H1 (cell line): ENCODE measurements around the gene MYH6. TPM values are rescaled to one million over a fixed set of nuclear protein-coding genes. Genes with fewer than 3 reads are reported as not detected.

Experiments
- CTCF ChIA-PET: fragments of 300-600 bp; sonication (Branson Sonifier 250); formaldehyde crosslinking; loops from one replicate; lab custom pipeline; 2021; ENCODE audit not compliant: partially characterized antibody; lab: Charles Lee
- POLR2A ChIA-PET: fragments of 300-600 bp; sonication (Branson Sonifier 250); formaldehyde crosslinking; loops from one replicate; lab custom pipeline; 2021; ENCODE audit warnings: inconsistent platforms; ENCODE audit not compliant: partially characterized antibody; lab: Charles Lee
- DNase-seq, 2 experiments: peaks; one replicate each; pipeline versions ENCODE4 v3.0.0 to v3.0.0-alpha.2; 2010 to 2022; ENCODE audit warnings: low spot score in 2 of 2, low read depth in 1 of 2, mixed read lengths in 1 of 2
- FAIRE-seq: peaks from 2 replicates; lab custom pipeline; 2011; peaks lifted over from hg19 to GRCh38; lab: Jason Lieb, UNC
- H2AFZ ChIP-seq: 2 replicates; pipeline ENCODE4 v1.8.1; 2012; ENCODE audit warnings: low read length, inconsistent platforms
- H2AK5ac ChIP-seq: 2 replicates; pipeline ENCODE4 v1.6.1; 2013; ENCODE audit warnings: low read depth, low read length
- H2BK120ac ChIP-seq: replicated peaks from 2 replicates; pipeline ENCODE3; 2013; ENCODE audit warnings: low read depth, low read length, inconsistent platforms
- H2BK12ac ChIP-seq: 2 replicates; pipeline ENCODE4 v1.6.1; 2013; ENCODE audit warnings: low read depth, low read length
- H2BK15ac ChIP-seq: 2 replicates; pipeline ENCODE4 v1.6.1; 2013; ENCODE audit warnings: low read length
- H2BK20ac ChIP-seq: 2 replicates; pipeline ENCODE4 v1.6.1; 2013; ENCODE audit warnings: low read length
- H2BK5ac ChIP-seq: 2 replicates; pipeline ENCODE4 v1.6.1; 2013; ENCODE audit warnings: low read depth, low read length
- H3K14ac ChIP-seq: 2 replicates; pipeline ENCODE4 v1.6.1; 2013; ENCODE audit warnings: inconsistent platforms; ENCODE audit not compliant: insufficient read length
- H3K18ac ChIP-seq: 2 replicates; pipeline ENCODE4 v1.6.1; 2013; ENCODE audit warnings: low read length; ENCODE audit errors: extremely low read depth
- H3K23ac ChIP-seq: 2 replicates; pipeline ENCODE4 v1.6.1; 2013; ENCODE audit warnings: inconsistent platforms; ENCODE audit not compliant: insufficient read length
- H3K23me2 ChIP-seq: 2 replicates; pipeline ENCODE4 v1.6.1; 2013; ENCODE audit warnings: low read depth, low read length
- H3K27ac ChIP-seq: 2 replicates; pipeline ENCODE4 v1.6.1; 2011; ENCODE audit warnings: low read depth, low read length, inconsistent platforms
- H3K27me3 ChIP-seq, 4 experiments: replicated peaks in 1 of 4; 1 replicate in 1 of 4; 2 replicates in 3 of 4; pipeline versions ENCODE4 v1.6.1 to v1.8.1; 2011 to 2013; ENCODE audit warnings: low read length in 3 of 4, mild to moderate bottlenecking in 3 of 4, inconsistent platforms in 2 of 4, mixed read lengths in 2 of 4, moderate library complexity in 1 of 4; ENCODE audit not compliant: control insufficient read depth in 3 of 4, insufficient read depth in 3 of 4; ENCODE audit errors: extremely low read depth in 1 of 4
- H3K36me3 ChIP-seq, 4 experiments: 2 replicates each; pipeline versions ENCODE4 v1.6.1 to v1.8.1; 2011 to 2013; ENCODE audit warnings: mild to moderate bottlenecking in 4 of 4, low read length in 3 of 4, moderate library complexity in 2 of 4, control low read depth in 1 of 4, inconsistent platforms in 1 of 4; ENCODE audit not compliant: insufficient read depth in 4 of 4, control insufficient read depth in 2 of 4
- H3K4ac ChIP-seq: replicated peaks from 2 replicates; pipeline ENCODE3; 2013; ENCODE audit warnings: low read length, low read depth, mixed read lengths, inconsistent platforms; ENCODE audit not compliant: insufficient read length
- H3K4me1 ChIP-seq, 4 experiments: replicated peaks in 1 of 4; 1 replicate in 1 of 4; 2 replicates in 3 of 4; pipeline versions ENCODE4 v1.6.1 to v1.8.1; 2011 to 2013; ENCODE audit warnings: low read length in 3 of 4, inconsistent platforms in 2 of 4, mixed read lengths in 1 of 4; ENCODE audit not compliant: insufficient read depth in 4 of 4, control insufficient read depth in 3 of 4
- H3K4me2 ChIP-seq, 2 experiments: 2 replicates each; pipeline versions ENCODE4 v1.6.1 to v1.8.1; 2011 to 2013; ENCODE audit warnings: low read depth in 2 of 2, low read length in 2 of 2, control low read depth in 1 of 2, inconsistent platforms in 1 of 2, mild to moderate bottlenecking in 1 of 2; ENCODE audit not compliant: insufficient read depth in 1 of 2
- H3K4me3 ChIP-seq, 4 experiments: fragments of 200-600, 300-600 bp in 1 of 4; sonication (generic), shearing (Covaris generic), sonication (Bioruptor Twin) in 1 of 4; 2 replicates each; pipeline versions ENCODE4 v1.5.1 to v1.8.1; 2011 to 2016; ENCODE audit warnings: low read length in 4 of 4, low read depth in 3 of 4, control low read depth in 2 of 4, inconsistent platforms in 2 of 4, mild to moderate bottlenecking in 2 of 4, mixed read lengths in 1 of 4, moderate library complexity in 1 of 4; ENCODE audit not compliant: insufficient read depth in 2 of 4; ENCODE audit errors: extremely low read depth in 1 of 4
- H3K56ac ChIP-seq: replicated peaks from 2 replicates; pipeline ENCODE3; 2013; ENCODE audit warnings: low read depth, mild to moderate bottlenecking, mixed read lengths, low read length, inconsistent platforms; ENCODE audit not compliant: insufficient read length
- H3K79me1 ChIP-seq: 2 replicates; pipeline ENCODE4 v1.6.1; 2013; ENCODE audit warnings: low read depth, low read length, control low read depth
- H3K79me2 ChIP-seq, 2 experiments: 2 replicates each; pipeline versions ENCODE4 v1.6.1 to v1.8.1; 2012 to 2013; ENCODE audit warnings: low read length in 2 of 2, mild to moderate bottlenecking in 2 of 2, inconsistent platforms in 1 of 2; ENCODE audit not compliant: insufficient read depth in 2 of 2, control insufficient read depth in 1 of 2
- H3K9ac ChIP-seq, 4 experiments: replicated peaks in 1 of 4; 1 replicate in 1 of 4; 2 replicates in 3 of 4; pipeline versions ENCODE4 v1.6.1 to v1.8.1; 2011 to 2013; ENCODE audit warnings: low read depth in 3 of 4, low read length in 3 of 4, control low read depth in 2 of 4, mild to moderate bottlenecking in 2 of 4, moderate library complexity in 2 of 4, inconsistent platforms in 1 of 4; ENCODE audit errors: extremely low read depth in 1 of 4
- H3K9me3 ChIP-seq, 2 experiments: 2 replicates each; pipeline versions ENCODE4 v1.6.1 to v1.8.1; 2012 to 2013; ENCODE audit warnings: mild to moderate bottlenecking in 2 of 2, moderate library complexity in 2 of 2, control low read depth in 1 of 2, inconsistent platforms in 1 of 2, low read depth in 1 of 2, low read length in 1 of 2, mixed read lengths in 1 of 2; ENCODE audit not compliant: insufficient read depth in 2 of 2
- H4K20me1 ChIP-seq, 2 experiments: replicated peaks in 1 of 2; 2 replicates each; pipeline versions ENCODE3 to v1.8.1; 2011 to 2013; ENCODE audit warnings: inconsistent platforms in 2 of 2, low read length in 2 of 2, mild to moderate bottlenecking in 1 of 2; ENCODE audit not compliant: insufficient read depth in 2 of 2, control insufficient read depth in 1 of 2
- H4K5ac ChIP-seq: 2 replicates; pipeline ENCODE4 v1.6.1; 2013; ENCODE audit warnings: low read length, low read depth, mixed read lengths, inconsistent platforms; ENCODE audit not compliant: insufficient read length
- H4K8ac ChIP-seq: 2 replicates; pipeline ENCODE4 v1.8.0; 2013; ENCODE audit warnings: mild to moderate bottlenecking, moderate library complexity, low read length, inconsistent platforms; ENCODE audit not compliant: insufficient read depth; ENCODE audit errors: extremely low read depth
- H4K91ac ChIP-seq: replicated peaks from 2 replicates; pipeline ENCODE3; 2013; ENCODE audit warnings: low read length, mixed read lengths, inconsistent platforms; ENCODE audit not compliant: insufficient read length
- BRCA1 ChIP-seq: IDR thresholded peaks from 2 replicates; pipeline ENCODE4 v1.6.1; 2012; ENCODE audit warnings: low read depth, low read length, improper control_type of control experiment
- EZH2 ChIP-seq: fragments of 200-600 bp; sonication (generic); IDR thresholded peaks from 2 replicates; pipeline ENCODE4 v1.7.1; 2012; ENCODE audit warnings: low read depth, mild to moderate bottlenecking, moderate library complexity, low read length, inconsistent platforms; ENCODE audit not compliant: severe bottlenecking
- GABPA ChIP-seq: IDR thresholded peaks from 2 replicates; pipeline ENCODE4 v1.6.1; 2011; ENCODE audit warnings: mild to moderate bottlenecking, low read length, moderate library complexity, borderline replicate concordance; ENCODE audit not compliant: insufficient read depth
- HDAC6 ChIP-seq: IDR thresholded peaks from one replicate; pipeline ENCODE4 v1.7.1; 2012; ENCODE audit warnings: low read depth, mild to moderate bottlenecking, inconsistent platforms, low read length, moderate library complexity
- KDM1A ChIP-seq: fragments of 200-600, 300-600 bp; sonication (generic); IDR thresholded peaks from 2 replicates; pipeline ENCODE4 v1.7.1; 2016; ENCODE audit warnings: mild to moderate bottlenecking, low read length, borderline replicate concordance
- POLR2AphosphoS5 ChIP-seq: IDR thresholded peaks from 2 replicates; pipeline ENCODE4 v1.6.1; 2011; ENCODE audit warnings: low read depth, low read length
- RNF2 ChIP-seq: fragments of 200-900, 300-1000 bp; sonication (generic); IDR thresholded peaks from 2 replicates; pipeline ENCODE4 v1.7.1; 2016; ENCODE audit warnings: borderline replicate concordance, low read depth, mild to moderate bottlenecking, antibody characterized with exemption, low read length; ENCODE audit not compliant: poor library complexity, severe bottlenecking; ENCODE audit errors: missing control alignments
- SAP30 ChIP-seq: fragments of 300-600 bp; sonication (generic); IDR thresholded peaks from 2 replicates; pipeline ENCODE4 v1.7.1; 2012; ENCODE audit warnings: low read length, moderate library complexity, mild to moderate bottlenecking, inconsistent platforms; ENCODE audit not compliant: insufficient read depth, insufficient replicate concordance
- SUZ12 ChIP-seq: fragments of 200-600 bp; sonication (generic); IDR thresholded peaks from 2 replicates; pipeline ENCODE4 v1.6.1; 2012; ENCODE audit warnings: mild to moderate bottlenecking, inconsistent platforms, low read length, moderate library complexity, mixed read lengths
- TAF7 ChIP-seq: optimal IDR thresholded peaks from 2 replicates; pipeline ENCODE3; 2011; ENCODE audit warnings: low read depth, mild to moderate bottlenecking, inconsistent platforms, low read length, moderate library complexity, borderline replicate concordance
- YY1 ChIP-seq: IDR thresholded peaks from 2 replicates; pipeline ENCODE4 v1.6.1; 2011; ENCODE audit warnings: low read depth, mild to moderate bottlenecking, low read length
- WGBS, 2 experiments: shearing (Covaris generic) in 1 of 2; methylation state at CpG; one replicate each; pipeline versions ENCODE4 v1.1.6 to v1.1.7; 2013 to 2015; ENCODE audit warnings: low lambda C conversion rate in 2 of 2, mixed read lengths in 2 of 2, inconsistent platforms in 1 of 2, low coverage in 1 of 2, missing lambda C conversion rate in 1 of 2; ENCODE audit not compliant: insufficient replicate concordance in 2 of 2, insufficient coverage in 1 of 2, insufficient read length in 1 of 2; ENCODE audit errors: extremely low coverage in 1 of 2, missing lambda C conversion rate in 1 of 2; 5-methylcytosine and 5-hydroxymethylcytosine counted together
- polyA plus RNA-seq, 7 experiments: library from polyadenylated mRNA; depleted of rRNA in 3 of 7; stranded (reverse) in 5 of 7; unstranded in 2 of 7; fragments of >200 nt in 5 of 7; fragments of 200-250 nt in 2 of 7; gene quantifications; 1 replicate in 5 of 7; 2 replicates in 1 of 7; 4 replicates in 1 of 7; pipeline versions ENCODE4 v1.2.1 to v1.2.3, GENCODE V29; 2011 to 2013; ENCODE audit warnings: missing spikeins in 2 of 7, mixed read lengths in 2 of 7
- total RNA-seq: library from RNA; stranded (reverse); fragmentation: NEBNext Ultra II Directional; extraction: Animal tissue kit (Norgen Biotek cat#: 25700); gene quantifications from 2 replicates; pipeline ENCODE4 v1.2.1, GENCODE V29; 2021
- TF ChIP-seq, protein P1 (sequence below): IDR thresholded peaks from 2 replicates; pipeline ENCODE4 v1.6.1; 2011; ENCODE audit warnings: low read length, improper control_type of control experiment

MYH6 gene
- total and polyA plus RNA-seq, 2 of the 8 experiments (the other 6 are each of a cell fraction or from before 2014, with no cell fraction given), result 0.03 TPM; not detected in 1

GRCh38 chr14:23380976-23381375, 27.1 kb downstream of the MYH6 start:
- H3K36me3 ChIP-seq, result no peaks in the 10 kb centered on the region
- CTCF ChIA-PET, result interaction anchor here (0.8 to 15.0 kb wide), 38 partner anchors 8 to 369 kb away, joined by 3 to 333 read pairs (median 8); partner anchors contain the start of genes BCL2L2, EFS, HOMEZ and MYH7
- no peak overlapping the region for H2BK12ac ChIP-seq
- no peak for FAIRE-seq
- 96% methylated on average over 4 of the region's 4 CpGs; no CpG with 5 or more reads in 1 of the 2 experiments for WGBS, 2 experiments
- no peak overlapping the region for H2AK5ac ChIP-seq
- no peak overlapping the region for H2AFZ ChIP-seq
- H3K23me2 ChIP-seq, result no peaks in the 10 kb centered on the region; the same call in 1 of the 2 replicates
- no peak overlapping the region for H2BK120ac ChIP-seq
- DNase-seq, result no peak
- H2BK5ac ChIP-seq, result no peak overlapping the region
- H3K79me1 ChIP-seq, result no peaks in the 10 kb centered on the region
- H3K4me1 ChIP-seq, result peaks cover 0 to 12% (median 4%) of the 10 kb centered on the region in 4 experiments; a peak in 3 of 7 replicates
- H3K14ac ChIP-seq, result no peak overlapping the region
- H4K20me1 ChIP-seq, result no peaks in the 10 kb centered on the region
- H3K4ac ChIP-seq, result no peak overlapping the region
- no peak overlapping the region for H3K27ac ChIP-seq
- no peak overlapping the region for H3K18ac ChIP-seq
- no peak overlapping the region for H4K91ac ChIP-seq
- H3K9me3 ChIP-seq, result no peaks in the 10 kb centered on the region
- H2BK15ac ChIP-seq, result no peak overlapping the region
- no peak overlapping the region for H4K5ac ChIP-seq
- no peak overlapping the region for H2BK20ac ChIP-seq
- no peaks in the 10 kb centered on the region for H3K79me2 ChIP-seq
- peaks cover 0 to 18% (median 11%) of the 10 kb centered on the region in 4 experiments; a peak in 6 of 7 replicates for H3K27me3 ChIP-seq
- POLR2A ChIA-PET, result interaction anchor here (1.8 kb wide), 1 partner anchor 29 kb away, joined by 7 read pairs; the partner anchor contains the start of gene SLC22A17
- H4K8ac ChIP-seq, result no peak overlapping the region
- no peak overlapping the region for H3K4me2 ChIP-seq
- H3K56ac ChIP-seq, result no peak overlapping the region
- no peak overlapping the region for H3K23ac ChIP-seq
- no peak overlapping the region for H3K4me3 ChIP-seq
- H3K9ac ChIP-seq, result no peak overlapping the region; a peak in 1 of 7 replicates
- TF ChIP-seq HDAC6 (no peak), SUZ12 (no peak), GABPA (no peak), YY1 (no peak), KDM1A (no peak), POLR2AphosphoS5 (no peak), RNF2 (no peak), EZH2 (no peak), TAF7 (no peak), BRCA1 (no peak), SAP30 (no peak)
- TF ChIP-seq, protein P1, sequence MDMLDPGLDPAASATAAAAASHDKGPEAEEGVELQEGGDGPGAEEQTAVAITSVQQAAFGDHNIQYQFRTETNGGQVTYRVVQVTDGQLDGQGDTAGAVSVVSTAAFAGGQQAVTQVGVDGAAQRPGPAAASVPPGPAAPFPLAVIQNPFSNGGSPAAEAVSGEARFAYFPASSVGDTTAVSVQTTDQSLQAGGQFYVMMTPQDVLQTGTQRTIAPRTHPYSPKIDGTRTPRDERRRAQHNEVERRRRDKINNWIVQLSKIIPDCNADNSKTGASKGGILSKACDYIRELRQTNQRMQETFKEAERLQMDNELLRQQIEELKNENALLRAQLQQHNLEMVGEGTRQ, result no peak
